Mammary epithelial cell (primary cell): ENCODE data around the gene KRTAP5-5.

Experiments used
- CTCF ChIP-seq, 2 donors: IDR thresholded peaks in 1 of 2; conservative IDR thresholded peaks in 1 of 2; 2 replicates each; pipeline ENCODE4 v1.5.1; 2011 to 2012; ENCODE audit warnings: inconsistent platforms in 2 of 2, low read length in 2 of 2, mild to moderate bottlenecking in 2 of 2, control low read depth in 1 of 2, low read depth in 1 of 2; ENCODE audit not compliant: insufficient read depth in 1 of 2; ENCODE audit errors: extremely low read depth in 1 of 2
- EZH2 ChIP-seq: IDR thresholded peaks from 2 replicates; pipeline ENCODE4 v1.6.1; 2012; ENCODE audit warnings: low read length, inconsistent platforms, borderline replicate concordance

DNA sequence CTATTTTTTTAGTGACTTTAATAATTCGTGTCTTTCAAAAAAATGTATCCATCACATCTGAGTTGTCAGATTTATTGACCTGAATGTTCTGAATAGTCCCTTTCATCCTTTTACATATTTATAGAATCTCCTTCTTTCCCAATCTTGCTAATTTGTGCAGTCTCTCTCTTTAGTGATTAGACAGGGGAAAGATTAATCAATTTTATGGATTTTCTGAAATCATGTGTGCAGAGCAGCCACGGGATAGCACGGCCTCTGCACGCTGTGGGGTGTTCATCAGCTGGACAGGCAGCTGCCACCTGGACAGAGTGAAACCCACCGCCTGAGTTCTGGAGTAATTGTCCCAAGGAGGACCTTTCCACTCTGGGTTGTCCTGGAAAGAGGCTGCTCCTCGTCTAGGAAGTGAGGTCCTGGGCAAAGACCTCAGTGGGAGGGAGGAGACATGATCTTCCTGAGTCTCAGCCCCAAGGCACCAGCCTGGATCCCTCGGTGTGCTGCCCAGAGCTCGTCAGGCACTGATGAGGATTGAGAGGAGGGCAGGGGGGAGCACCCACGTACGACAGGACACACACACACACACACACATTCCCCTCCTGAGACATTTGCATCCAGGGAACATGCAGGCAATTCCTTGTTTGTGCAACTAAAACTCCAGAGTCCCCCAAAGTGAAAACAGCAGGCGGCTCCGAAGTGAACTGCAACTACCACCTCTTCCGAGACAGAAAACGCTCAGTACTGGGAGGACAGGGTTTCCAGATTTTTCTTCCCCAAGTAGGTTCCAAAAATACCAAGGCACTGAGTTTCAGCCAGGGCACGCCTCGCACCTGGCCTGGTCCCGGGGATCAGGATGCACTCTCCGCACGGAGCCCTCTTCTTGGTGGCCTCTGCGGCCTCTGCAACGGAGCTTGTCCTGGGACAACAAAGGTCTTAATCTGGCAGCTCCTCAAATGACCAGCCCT, 44.9 kb downstream of the KRTAP5-5 start:
- TF ChIP-seq CTCF (conservative IDR thresholded peaks at IDR 0.05 in 1 of 2, IDR thresholded peaks at IDR 0.05 in 1 of 2; ENCODE audit: extremely low read depth in 1 of 2, insufficient read depth in 1 of 2, low read depth in 1 of 2, low read length in 2 of 2) (no peak), EZH2 (no peak)
